ENCODE results near the gene OTUD5.

OTUD5 gene

DNA sequence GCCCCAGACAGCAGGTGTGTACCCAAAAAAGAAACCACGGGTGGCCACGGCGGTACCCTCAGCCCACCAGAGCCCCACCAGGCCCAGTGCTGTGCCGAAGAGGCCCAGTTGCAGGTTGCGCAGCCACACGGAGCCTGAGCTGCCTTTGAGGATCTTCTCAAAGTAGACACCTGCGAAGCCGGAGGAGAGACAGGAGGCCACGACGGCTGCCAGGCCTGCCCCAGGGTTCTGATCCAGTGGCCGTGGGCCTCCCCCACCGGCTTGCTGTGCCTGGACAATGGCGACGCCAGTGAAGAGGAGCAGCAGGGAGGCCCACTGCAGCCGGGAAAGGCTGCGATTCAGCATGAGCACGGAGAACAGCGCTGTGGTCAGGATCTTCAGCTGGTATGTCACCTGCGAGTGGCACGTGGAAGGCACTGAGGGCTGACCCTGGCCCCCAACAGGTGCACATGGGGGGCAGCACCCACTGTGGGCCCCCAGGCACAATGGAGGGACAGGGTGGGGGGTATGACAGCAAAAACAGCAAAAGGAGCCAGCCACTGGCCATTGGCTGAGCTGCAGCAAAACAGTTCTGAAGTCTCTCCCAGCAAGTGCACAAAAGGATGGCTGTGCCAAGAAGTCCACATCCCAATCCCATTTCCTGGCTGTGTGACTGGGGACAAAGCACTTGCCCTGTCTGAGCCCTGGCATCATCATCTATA, 52.2 kb downstream of the OTUD5 start:
- no peak for TF ChIP-seq Cebpa-rat (IDR thresholded peaks at IDR 0.05)
- peaks cover 50% of the 10 kb centered on the region for H3K36me3 ChIP-seq
- H3K27me3 ChIP-seq: peaks cover 28% of the 10 kb centered on the region; the same call in 1 of the 2 replicates
- no peak overlapping the region for H3K4me3 ChIP-seq
- no peak overlapping the region for H3K27ac ChIP-seq
- H3K9me3 ChIP-seq: no peaks in the 10 kb centered on the region
- peaks cover 15% of the 10 kb centered on the region; the same call in 1 of the 2 replicates for H4K20me1 ChIP-seq
- peaks cover 14% of the 10 kb centered on the region for H3K4me1 ChIP-seq
- H3K9ac ChIP-seq: no peak overlapping the region
- H3K4me2 ChIP-seq: no peak overlapping the region

- peaks cover 50% of the 10 kb centered on the region for H3K36me3 ChIP-seq
Measured at GRCh38 chrX:48904626-48905025, 52.8 kb downstream of the OTUD5 start.

GRCh38 chrX:48904180-48904579, 53.2 kb downstream of the OTUD5 start:
- H4K20me1 ChIP-seq: peaks cover 15% of the 10 kb centered on the region; the same call in 1 of the 2 replicates
- peaks cover 15% of the 10 kb centered on the region for H3K4me1 ChIP-seq
- no peak for TF ChIP-seq Cebpa-rat (IDR thresholded peaks at IDR 0.05)
- H3K27ac ChIP-seq: no peak overlapping the region
- H3K4me2 ChIP-seq: no peak overlapping the region
- H3K9ac ChIP-seq: no peak overlapping the region
- peaks cover 50% of the 10 kb centered on the region for H3K36me3 ChIP-seq
- H3K4me3 ChIP-seq: no peak overlapping the region
- H3K27me3 ChIP-seq: peaks cover 20% of the 10 kb centered on the region; the same call in 1 of the 2 replicates
- no peaks in the 10 kb centered on the region for H3K9me3 ChIP-seq

More at GRCh38 chrX:48904626-48905025, 52.8 kb downstream of the OTUD5 start:
- Histone ChIP-seq H3K9ac (no peak overlapping the region), H3K4me1 (peaks cover 10% of the 10 kb centered on the region), H3K27me3 (peaks cover 22% of the 10 kb centered on the region; the same call in 1 of the 2 replicates), H4K20me1 (peaks cover 15% of the 10 kb centered on the region; the same call in 1 of the 2 replicates), H3K9me3 (no peaks in the 10 kb centered on the region), H3K4me2 (no peak overlapping the region), H3K27ac (no peak overlapping the region), H3K4me3 (no peak overlapping the region)
- no peak for TF ChIP-seq Cebpa-rat (IDR thresholded peaks at IDR 0.05)

DNA sequence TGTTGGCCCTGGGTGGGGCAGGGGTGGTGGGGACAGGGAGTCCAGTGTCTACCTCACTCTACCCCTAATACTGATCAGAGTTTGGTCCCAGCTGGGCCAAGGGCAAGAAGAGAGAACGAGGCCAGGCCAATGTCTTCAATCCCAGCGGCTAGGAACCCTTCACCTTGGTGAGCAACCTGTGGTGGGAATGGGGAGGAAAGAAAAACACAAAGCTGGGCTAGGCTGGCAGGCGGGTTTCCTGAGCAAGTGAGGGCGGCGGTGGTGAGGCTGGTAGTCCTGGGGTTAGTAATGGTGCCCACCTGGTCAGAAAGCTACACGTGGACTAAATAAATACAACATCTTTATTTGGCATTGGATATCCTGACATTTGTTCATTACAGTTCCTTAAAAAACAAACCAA, 54.1 kb downstream of the OTUD5 start:
- no peak overlapping the region for H3K4me3 ChIP-seq
- H3K9me3 ChIP-seq: no peaks in the 10 kb centered on the region
- H3K27me3 ChIP-seq: peaks cover 20% of the 10 kb centered on the region; the same call in 1 of the 2 replicates
- no peak for TF ChIP-seq Cebpa-rat (IDR thresholded peaks at IDR 0.05)
- peaks cover 22% of the 10 kb centered on the region for H3K4me1 ChIP-seq
- no peak overlapping the region for H3K27ac ChIP-seq
- H3K4me2 ChIP-seq: no peak overlapping the region
- no peak overlapping the region for H3K9ac ChIP-seq
- peaks cover 50% of the 10 kb centered on the region for H3K36me3 ChIP-seq
- peaks cover 15% of the 10 kb centered on the region; the same call in 1 of the 2 replicates for H4K20me1 ChIP-seq

- Histone ChIP-seq H3K4me3 (no peak overlapping the region), H3K9me3 (peaks cover 3% of the 10 kb centered on the region; the same call in 1 of the 2 replicates), H3K9ac (no peak overlapping the region), H3K36me3 (peaks cover 50% of the 10 kb centered on the region), H3K27ac (no peak overlapping the region), H3K27me3 (peaks cover 20% of the 10 kb centered on the region; the same call in 1 of the 2 replicates), H3K4me2 (no peak overlapping the region), H3K4me1 (peaks cover 22% of the 10 kb centered on the region), H4K20me1 (peaks cover 15% of the 10 kb centered on the region; the same call in 1 of the 2 replicates)
- no peak for TF ChIP-seq Cebpa-rat (IDR thresholded peaks at IDR 0.05)
Measured at GRCh38 chrX:48902776-48903175, 54.6 kb downstream of the OTUD5 start.

GRCh38 chrX:48902135-48902534, 55.3 kb downstream of the OTUD5 start:
- Histone ChIP-seq H3K4me3 (no peak overlapping the region), H3K36me3 (peaks cover 47% of the 10 kb centered on the region), H3K27me3 (peaks cover 20% of the 10 kb centered on the region; the same call in 1 of the 2 replicates), H4K20me1 (peaks cover 15% of the 10 kb centered on the region), H3K9ac (no peak overlapping the region), H3K4me2 (no peak overlapping the region), H3K27ac (no peak overlapping the region), H3K4me1 (peaks cover 22% of the 10 kb centered on the region), H3K9me3 (peaks cover 9% of the 10 kb centered on the region; the same call in 1 of the 2 replicates)
- no peak for TF ChIP-seq Cebpa-rat (IDR thresholded peaks at IDR 0.05)

GRCh38 chrX:48901069-48901468, 56.3 kb downstream of the OTUD5 start:
- peaks cover 47% of the 10 kb centered on the region for H3K36me3 ChIP-seq
- H3K27me3 ChIP-seq: peaks cover 16% of the 10 kb centered on the region; the same call in 1 of the 2 replicates
- H3K9ac ChIP-seq: no peak overlapping the region
- H3K4me1 ChIP-seq: peaks cover 21% of the 10 kb centered on the region
- H3K4me3 ChIP-seq: no peak overlapping the region
- no peak overlapping the region for H3K27ac ChIP-seq
- H3K9me3 ChIP-seq: peaks cover 11% of the 10 kb centered on the region; the same call in 1 of the 2 replicates
- H4K20me1 ChIP-seq: peaks cover 25% of the 10 kb centered on the region
- TF ChIP-seq Cebpa-rat (IDR thresholded peaks at IDR 0.05): no peak
- H3K4me2 ChIP-seq: no peak overlapping the region

DNA sequence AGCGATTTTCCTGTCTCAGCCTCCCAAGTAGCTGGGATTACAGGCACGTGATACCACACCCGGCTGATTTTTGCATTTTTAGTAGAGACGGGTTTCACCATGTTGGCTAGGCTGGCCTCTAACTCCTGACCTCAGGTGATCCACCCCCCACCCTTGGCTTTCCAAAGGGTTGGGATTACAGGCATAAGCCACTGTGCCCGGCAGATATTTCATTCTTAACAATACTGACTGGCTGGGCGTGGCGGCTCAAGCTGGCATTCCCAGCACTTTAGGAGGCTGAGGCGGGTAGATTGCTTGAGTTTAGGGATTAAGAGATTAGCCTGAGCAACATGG, 58.4 kb downstream of the OTUD5 start:
- no peak overlapping the region; the same call in 1 of the 2 replicates for H3K9ac ChIP-seq
- peaks cover 22% of the 10 kb centered on the region for H3K27me3 ChIP-seq
- peaks cover 25% of the 10 kb centered on the region for H4K20me1 ChIP-seq
- peaks cover 11% of the 10 kb centered on the region; the same call in 1 of the 2 replicates for H3K9me3 ChIP-seq
- H3K4me1 ChIP-seq: peaks cover 22% of the 10 kb centered on the region
- H3K4me3 ChIP-seq: peak overlapping the region; percentile 76; the same call in 1 of the 2 replicates
- TF ChIP-seq Cebpa-rat (IDR thresholded peaks at IDR 0.05): no peak
- H3K4me2 ChIP-seq: peak overlapping the region; percentile 74
- H3K27ac ChIP-seq: no peak overlapping the region; the same call in 1 of the 2 replicates
- H3K36me3 ChIP-seq: peaks cover 41% of the 10 kb centered on the region

- no peak for TF ChIP-seq Cebpa-rat (IDR thresholded peaks at IDR 0.05)
- H3K4me1 ChIP-seq: peaks cover 22% of the 10 kb centered on the region
- H3K4me3 ChIP-seq: peak within 1 kb of the TSS; percentile 76
- H3K27ac ChIP-seq: peak within 1 kb of the TSS; percentile 89
- H3K9ac ChIP-seq: peak within 1 kb of the TSS; percentile 87
- H3K27me3 ChIP-seq: peaks cover 20% of the 10 kb centered on the region
- H3K36me3 ChIP-seq: peaks cover 47% of the 10 kb centered on the region
- H3K9me3 ChIP-seq: peaks cover 11% of the 10 kb centered on the region; the same call in 1 of the 2 replicates
- H4K20me1 ChIP-seq: peaks cover 33% of the 10 kb centered on the region
- H3K4me2 ChIP-seq: peak within 1 kb of the TSS; percentile 74
Measured at GRCh38 chrX:48897625-48898306, 59.6 kb downstream of the OTUD5 start, which contains the start of the genes PQBP1 and TIMM17B. PQBP1 (plus strand) TSS chrX:48897930; CDS start chrX:48898510, 580 bp downstream. TIMM17B (minus strand) TSS chrX:48897768; CDS start chrX:48897749, 19 bp downstream.

Data from BLaER1 (cell line).